H9 (cell line): ENCODE results near the gene NCS1. TPM values are rescaled to one million over a fixed set of nuclear protein-coding genes. Genes with fewer than 3 reads are reported as not detected.
A peak's percentile ranks its signal among the peaks of the same experiment; 100 is the strongest.

Experiments
- DNase-seq: peaks from one replicate; pipeline ENCODE4 v3.0.0-alpha.2; 2017
- H2AFZ ChIP-seq: one replicate; pipeline ENCODE4 v1.6.1; 2013; ENCODE audit warnings: mild to moderate bottlenecking, low read length, control low read depth, moderate library complexity
- H2AK5ac ChIP-seq: 2 replicates; pipeline ENCODE4 v1.6.1; 2013; ENCODE audit warnings: low read length, control low read depth, mixed read lengths; ENCODE audit not compliant: insufficient read length
- H2BK120ac ChIP-seq: one replicate; pipeline ENCODE4 v1.6.1; 2013; ENCODE audit warnings: low read depth, mild to moderate bottlenecking, low read length, control low read depth, inconsistent platforms; ENCODE audit not compliant: poor library complexity, severe bottlenecking
- H2BK12ac ChIP-seq: 2 replicates; pipeline ENCODE4 v1.6.1; 2013; ENCODE audit warnings: low read length, control low read depth, mixed read lengths, low read depth; ENCODE audit not compliant: insufficient read length
- H2BK15ac ChIP-seq: 2 replicates; pipeline ENCODE4 v1.6.1; 2013; ENCODE audit warnings: low read depth, low read length, control low read depth
- H2BK20ac ChIP-seq: one replicate; pipeline ENCODE4 v1.6.1; 2013; ENCODE audit warnings: low read depth, mild to moderate bottlenecking, low read length, control low read depth, inconsistent platforms; ENCODE audit not compliant: poor library complexity, severe bottlenecking
- H2BK5ac ChIP-seq: 2 replicates; pipeline ENCODE4 v1.6.1; 2013; ENCODE audit warnings: low read length, control low read depth, mixed read lengths; ENCODE audit not compliant: insufficient read length
- H3K14ac ChIP-seq: 2 replicates; pipeline ENCODE4 v1.6.1; 2013; ENCODE audit warnings: low read length, control low read depth; ENCODE audit not compliant: insufficient read depth
- H3K18ac ChIP-seq: 2 replicates; pipeline ENCODE4 v1.6.1; 2013; ENCODE audit warnings: low read depth, mild to moderate bottlenecking, mixed read lengths, low read length, control low read depth; ENCODE audit not compliant: insufficient read length
- H3K23ac ChIP-seq: 2 replicates; pipeline ENCODE4 v1.6.1; 2013; ENCODE audit warnings: low read length, control low read depth, mixed read lengths, low read depth; ENCODE audit not compliant: insufficient read length
- H3K23me2 ChIP-seq: 2 replicates; pipeline ENCODE4 v1.6.1; 2013; ENCODE audit warnings: low read depth, mild to moderate bottlenecking, mixed read lengths, low read length, control low read depth; ENCODE audit not compliant: insufficient read length, poor library complexity, severe bottlenecking
- H3K27ac ChIP-seq: 2 replicates; pipeline ENCODE4 v1.5.1; 2013; ENCODE audit warnings: low read length, control low read depth, mixed read lengths, low read depth; ENCODE audit not compliant: insufficient read length
- H3K27me3 ChIP-seq: 2 replicates; pipeline ENCODE4 v1.6.1; 2013; ENCODE audit warnings: low read length, control low read depth, inconsistent platforms; ENCODE audit not compliant: insufficient read depth
- H3K4ac ChIP-seq: 2 replicates; pipeline ENCODE4 v1.6.1; 2013; ENCODE audit warnings: low read depth, mild to moderate bottlenecking, control low read depth, inconsistent platforms, low read length, moderate library complexity
- H3K4me1 ChIP-seq: 2 replicates; pipeline ENCODE4 v1.6.1; 2013; ENCODE audit warnings: low read length, control low read depth, inconsistent platforms; ENCODE audit not compliant: insufficient read depth
- H3K4me2 ChIP-seq: 2 replicates; pipeline ENCODE4 v1.6.1; 2013; ENCODE audit warnings: low read length, control low read depth, mixed read lengths; ENCODE audit not compliant: insufficient read length, insufficient read depth
- H3K56ac ChIP-seq: 2 replicates; pipeline ENCODE4 v1.6.1; 2013; ENCODE audit warnings: low read depth, mild to moderate bottlenecking, mixed read lengths, low read length, control low read depth; ENCODE audit not compliant: insufficient read length
- H3K79me1 ChIP-seq: 2 replicates; pipeline ENCODE4 v1.6.1; 2013; ENCODE audit warnings: low read depth, mild to moderate bottlenecking, moderate library complexity, low read length, control low read depth, inconsistent platforms; ENCODE audit not compliant: insufficient read depth, poor library complexity, severe bottlenecking
- H3K79me2 ChIP-seq: 2 replicates; pipeline ENCODE4 v1.6.1; 2013; ENCODE audit warnings: low read length, control low read depth, inconsistent platforms; ENCODE audit not compliant: insufficient read depth
- H3K9ac ChIP-seq: 2 replicates; pipeline ENCODE4 v1.6.1; 2013; ENCODE audit warnings: low read length, control low read depth, mixed read lengths; ENCODE audit not compliant: insufficient read length; ENCODE audit errors: extremely low read depth
- H3K9me3 ChIP-seq: one replicate; pipeline ENCODE4 v1.6.1; 2013; ENCODE audit warnings: low read depth, low read length, inconsistent platforms; ENCODE audit not compliant: control insufficient read depth
- H3T11ph ChIP-seq: one replicate; pipeline ENCODE4 v1.6.1; 2013; ENCODE audit warnings: mild to moderate bottlenecking, low read length, control low read depth, inconsistent platforms
- H4K20me1 ChIP-seq: one replicate; pipeline ENCODE4 v1.6.1; 2013; ENCODE audit not compliant: control insufficient read depth, insufficient read length, insufficient read depth
- H4K5ac ChIP-seq: 2 replicates; pipeline ENCODE4 v1.6.1; 2013; ENCODE audit warnings: low read depth, mild to moderate bottlenecking, mixed read lengths, low read length, control low read depth; ENCODE audit not compliant: insufficient read length
- H4K8ac ChIP-seq: replicated peaks from 2 replicates; pipeline ENCODE4 v1.6.1; 2013; ENCODE audit warnings: low read length, control low read depth, mixed read lengths, low read depth; ENCODE audit not compliant: insufficient read length
- H4K91ac ChIP-seq: 2 replicates; pipeline ENCODE4 v1.6.1; 2013; ENCODE audit warnings: low read depth, mild to moderate bottlenecking, moderate library complexity, mixed read lengths, low read length, control low read depth; ENCODE audit not compliant: insufficient read length
- H3K27ac Mint-ChIP-seq, 3 experiments: 2 replicates in 2 of 3; 3 replicates in 1 of 3; pipeline ENCODE4 v1.8.0; 2020 to 2021; ENCODE audit warnings: mixed read lengths in 3 of 3, mild to moderate bottlenecking in 1 of 3, moderate library complexity in 1 of 3
- H3K27me3 Mint-ChIP-seq: 2 replicates; pipeline ENCODE4 v1.8.0; 2021; ENCODE audit warnings: low read depth, mild to moderate bottlenecking, moderate library complexity, mixed read lengths
- H3K36me3 Mint-ChIP-seq, 3 experiments: 2 replicates in 2 of 3; 3 replicates in 1 of 3; pipeline ENCODE4 v1.8.0; 2020 to 2021; ENCODE audit warnings: low read depth in 3 of 3, mixed read lengths in 3 of 3; ENCODE audit not compliant: insufficient read depth in 1 of 3
- H3K4me1 Mint-ChIP-seq, 2 experiments: 2 replicates each; pipeline ENCODE4 v1.8.0; 2020; ENCODE audit warnings: mixed read lengths in 2 of 2
- H3K4me3 Mint-ChIP-seq, 2 experiments: 2 replicates in 1 of 2; 3 replicates in 1 of 2; pipeline ENCODE4 v1.8.0; 2020 to 2021; ENCODE audit warnings: mild to moderate bottlenecking in 2 of 2, mixed read lengths in 2 of 2, moderate library complexity in 1 of 2
- H3K9me3 Mint-ChIP-seq, 2 experiments: 2 replicates in 1 of 2; 3 replicates in 1 of 2; pipeline ENCODE4 v1.8.0; 2020; ENCODE audit warnings: mild to moderate bottlenecking in 2 of 2, mixed read lengths in 2 of 2, moderate library complexity in 1 of 2
- WGBS: extraction: QIAGEN DNeasy Blood & Tissue Kit; methylation state at CpG from one replicate; pipeline ENCODE4 v1.1.7; 2013; ENCODE audit warnings: missing lambda C conversion rate, low lambda C conversion rate, mixed read lengths; ENCODE audit not compliant: insufficient read length; ENCODE audit errors: extremely low coverage; 5-methylcytosine and 5-hydroxymethylcytosine counted together
- total RNA-seq: library from RNA; stranded (reverse); gene quantifications from 2 replicates; pipeline ENCODE4 v1.2.1, GENCODE V29; 2021
- TF ChIP-seq, protein P1 (sequence below): fragments of 200-600 bp; sonication (generic); conservative IDR thresholded peaks from 3 replicates; pipeline ENCODE4 v1.8.0; 2021; ENCODE audit warnings: antibody characterized with exemption, mild to moderate bottlenecking

Gene NCS1
- total RNA-seq, 1 experiment from 2014 or later, result 38.1 TPM

DNA sequence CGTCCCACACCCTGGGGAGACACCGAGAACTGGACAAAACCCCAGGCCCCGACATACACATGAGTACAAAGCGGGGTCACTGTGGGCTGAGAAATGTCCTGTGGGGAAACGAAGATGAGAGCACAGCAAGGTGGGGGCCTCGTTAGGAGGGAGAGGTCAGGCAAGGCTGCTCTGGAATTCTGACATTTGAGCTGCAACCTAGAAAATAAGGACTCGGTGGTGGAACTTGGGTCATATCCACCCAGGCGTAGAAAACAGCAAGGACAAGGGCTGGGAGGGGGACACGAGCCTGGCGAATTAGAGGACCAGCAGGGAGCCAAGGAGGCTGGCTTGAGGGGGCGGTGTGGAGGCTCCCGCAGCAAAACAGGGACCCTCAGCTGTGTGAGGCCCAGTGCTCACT lies 32.8 kb downstream of the NCS1 start:
- Mint-ChIP-seq H3K27me3 (no peaks in the 10 kb centered on the region; the same call in 1 of the 2 replicates), H3K4me3 (no peak overlapping the region), H3K27ac (peak overlapping the region in 2 of 3 experiments; percentile 71 to 79; a peak in 2 of 7 replicates), H3K9me3 (no peaks in the 10 kb centered on the region), H3K36me3 (peaks cover 0 to 2% (median 0%) of the 10 kb centered on the region in 3 experiments; a peak in 2 of 7 replicates), H3K4me1 (peaks cover 23 to 30% of the 10 kb centered on the region in 2 experiments)
- Histone ChIP-seq H3K23ac (no peak overlapping the region), H2BK15ac (no peak overlapping the region), H4K5ac (no peak overlapping the region), H3K23me2 (no peaks in the 10 kb centered on the region), H2BK120ac (no peak overlapping the region), H3K14ac (no peak overlapping the region), H4K8ac (no peak overlapping the region), H3K27me3 (no peaks in the 10 kb centered on the region), H4K91ac (no peak overlapping the region), H2BK12ac (no peak overlapping the region), H3K4ac (no peak overlapping the region), H3K27ac (no peak overlapping the region), H3K4me2 (no peak overlapping the region), H3T11ph (no peak overlapping the region), H4K20me1 (no peaks in the 10 kb centered on the region), H3K9ac (no peak overlapping the region), H2AK5ac (no peak overlapping the region), H3K9me3 (no peaks in the 10 kb centered on the region), H2AFZ (no peak overlapping the region), H3K79me2 (no peaks in the 10 kb centered on the region), H3K56ac (no peak overlapping the region), H3K18ac (no peak overlapping the region), H3K79me1 (no peaks in the 10 kb centered on the region), H2BK20ac (no peak overlapping the region), H2BK5ac (no peak overlapping the region), H3K4me1 (peaks cover 5% of the 10 kb centered on the region; the same call in 1 of the 2 replicates)
- TF ChIP-seq, protein P1, sequence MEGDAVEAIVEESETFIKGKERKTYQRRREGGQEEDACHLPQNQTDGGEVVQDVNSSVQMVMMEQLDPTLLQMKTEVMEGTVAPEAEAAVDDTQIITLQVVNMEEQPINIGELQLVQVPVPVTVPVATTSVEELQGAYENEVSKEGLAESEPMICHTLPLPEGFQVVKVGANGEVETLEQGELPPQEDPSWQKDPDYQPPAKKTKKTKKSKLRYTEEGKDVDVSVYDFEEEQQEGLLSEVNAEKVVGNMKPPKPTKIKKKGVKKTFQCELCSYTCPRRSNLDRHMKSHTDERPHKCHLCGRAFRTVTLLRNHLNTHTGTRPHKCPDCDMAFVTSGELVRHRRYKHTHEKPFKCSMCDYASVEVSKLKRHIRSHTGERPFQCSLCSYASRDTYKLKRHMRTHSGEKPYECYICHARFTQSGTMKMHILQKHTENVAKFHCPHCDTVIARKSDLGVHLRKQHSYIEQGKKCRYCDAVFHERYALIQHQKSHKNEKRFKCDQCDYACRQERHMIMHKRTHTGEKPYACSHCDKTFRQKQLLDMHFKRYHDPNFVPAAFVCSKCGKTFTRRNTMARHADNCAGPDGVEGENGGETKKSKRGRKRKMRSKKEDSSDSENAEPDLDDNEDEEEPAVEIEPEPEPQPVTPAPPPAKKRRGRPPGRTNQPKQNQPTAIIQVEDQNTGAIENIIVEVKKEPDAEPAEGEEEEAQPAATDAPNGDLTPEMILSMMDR, result no peak
- no peak for DNase-seq
- WGBS, result no CpG with 5 or more reads among the region's 12 CpGs
